HCT116 (cell line): ENCODE results near the gene SORL1. TPM values are rescaled to one million over a fixed set of nuclear protein-coding genes. Genes with fewer than 3 reads are reported as not detected.

ENCODE experiments used
- ATAC-seq: fragments of 200-7000 bp; cut with Tn5 transposase; 2 replicates; pipeline ENCODE4 v1.9.1; 2020; ENCODE audit warnings: mild to moderate bottlenecking, moderate library complexity
- BruUV-seq: library from RNA; stranded (reverse); fragments of 400-500 nt; replicated peaks from 2 replicates; lab custom pipeline; 2021; lab: Mats Ljungman, UMichigan
- CTCF ChIA-PET: fragments of 300-600 bp; sonication (Branson Sonifier 250); formaldehyde crosslinking; loops from one replicate; lab custom pipeline; 2021; ENCODE audit warnings: antibody characterized with exemption; lab: Charles Lee
- POLR2A ChIA-PET: fragments of 300-600, 350-600 bp; sonication (Branson Sonifier 250); formaldehyde crosslinking; loops from one replicate; lab custom pipeline; 2021; ENCODE audit warnings: antibody characterized with exemption; lab: Charles Lee
- RAD21 ChIA-PET, 2 experiments: fragments of 300-600 bp; sonication (Branson Sonifier 250); formaldehyde crosslinking; loops; one replicate each; lab custom pipeline; 2023; ENCODE audit warnings: low total read pairs in 2 of 2; ENCODE audit not compliant: uncharacterized antibody in 2 of 2, unreplicated experiment in 2 of 2, low non-redundant PET in 1 of 2; lab: Charles Lee
- DNase-seq: peaks from one replicate; pipeline ENCODE4 v3.0.0-alpha.2; 2010; ENCODE audit warnings: low read depth, low spot score
- H2AFZ ChIP-seq: fragments of 200-600 bp; shearing (Covaris generic), sonication (generic); 2 replicates; pipeline ENCODE4 v1.6.1; 2017; ENCODE audit warnings: low read depth, mixed run types, mixed read lengths, antibody characterized with exemption, low read length; ENCODE audit not compliant: poor library complexity, severe bottlenecking
- H3K27ac ChIP-seq: 2 replicates; pipeline ENCODE4 v1.5.1; 2012; ENCODE audit warnings: low read depth, low read length
- H3K27me3 ChIP-seq: fragments of 200-600 bp; sonication (generic); 2 replicates; pipeline ENCODE4 v1.6.1; 2016; ENCODE audit warnings: mixed run types, low read length, mixed read lengths; ENCODE audit not compliant: insufficient read depth
- H3K36me3 ChIP-seq, 2 experiments: fragments of 200-500 bp in 1 of 2; fragments of 200-600 bp in 1 of 2; sonication (Bioruptor generic) in 1 of 2; sonication (generic) in 1 of 2; 2 replicates each; pipeline versions ENCODE4 v1.5.1 to v1.6.1; 2014 to 2016; ENCODE audit warnings: low read length in 2 of 2, inconsistent platforms in 1 of 2, mixed read lengths in 1 of 2, mixed run types in 1 of 2; ENCODE audit not compliant: insufficient read depth in 2 of 2, control insufficient read depth in 1 of 2
- H3K4me1 ChIP-seq, 2 experiments: fragments of 200-600 bp in 1 of 2; sonication (generic) in 1 of 2; 2 replicates each; pipeline versions ENCODE4 v1.5.1 to v1.6.1; 2012 to 2017; ENCODE audit warnings: low read length in 2 of 2, inconsistent platforms in 1 of 2, mild to moderate bottlenecking in 1 of 2, mixed read lengths in 1 of 2, mixed run types in 1 of 2, moderate library complexity in 1 of 2; ENCODE audit not compliant: insufficient read depth in 2 of 2, control insufficient read depth in 1 of 2
- H3K4me2 ChIP-seq: fragments of 200-600 bp; sonication (generic); 2 replicates; pipeline ENCODE4 v1.6.1; 2017; ENCODE audit warnings: mixed run types, low read length, mixed read lengths
- H3K4me3 ChIP-seq, 2 experiments: fragments of 200-600 bp in 1 of 2; sonication (generic) in 1 of 2; replicated peaks in 1 of 2; 2 replicates each; pipeline ENCODE4 v1.5.1; 2011 to 2016; ENCODE audit warnings: low read length in 2 of 2, control low read depth in 1 of 2, low read depth in 1 of 2, mild to moderate bottlenecking in 1 of 2, mixed read lengths in 1 of 2, mixed run types in 1 of 2
- H3K79me2 ChIP-seq: fragments of 200-600 bp; sonication (generic); 2 replicates; pipeline ENCODE4 v1.6.1; 2017; ENCODE audit warnings: mild to moderate bottlenecking, mixed run types, low read length, moderate library complexity, mixed read lengths; ENCODE audit not compliant: insufficient read depth
- H3K9ac ChIP-seq: fragments of 200-600 bp; sonication (generic); 2 replicates; pipeline ENCODE4 v1.6.1; 2016; ENCODE audit warnings: low read length, mixed read lengths
- H3K9me2 ChIP-seq: fragments of 200-600 bp; sonication (generic), shearing (Covaris generic); 2 replicates; pipeline ENCODE4 v1.6.1; 2017; ENCODE audit warnings: mixed run types, mild to moderate bottlenecking, moderate library complexity; ENCODE audit not compliant: insufficient read depth
- H3K9me3 ChIP-seq, 2 experiments: fragments of 200-500 bp in 1 of 2; fragments of 200-600 bp in 1 of 2; sonication (Bioruptor generic) in 1 of 2; sonication (generic) in 1 of 2; 2 replicates each; pipeline ENCODE4 v1.6.1; 2014 to 2017; ENCODE audit warnings: low read length in 2 of 2, mixed read lengths in 2 of 2, inconsistent platforms in 1 of 2, low read depth in 1 of 2, mild to moderate bottlenecking in 1 of 2, mixed run types in 1 of 2, moderate library complexity in 1 of 2; ENCODE audit not compliant: control insufficient read depth in 1 of 2, insufficient read depth in 1 of 2
- H4K20me1 ChIP-seq: fragments of 200-600 bp; sonication (generic), shearing (Covaris generic); 2 replicates; pipeline ENCODE4 v1.6.1; 2017; ENCODE audit warnings: mixed run types, mild to moderate bottlenecking, moderate library complexity; ENCODE audit not compliant: insufficient read depth
- ELF1 ChIP-seq: IDR thresholded peaks from 2 replicates; pipeline ENCODE4 v1.6.1; 2012; ENCODE audit warnings: low read depth, borderline replicate concordance
- EZH2phosphoT487 ChIP-seq: fragments of 200-600 bp; IDR thresholded peaks from 2 replicates; pipeline ENCODE4 v1.6.1; 2018; ENCODE audit warnings: antibody characterized with exemption, borderline replicate concordance
- POLR2AphosphoS5 ChIP-seq: IDR thresholded peaks from 2 replicates; pipeline ENCODE4 v1.6.1; 2011; ENCODE audit warnings: mild to moderate bottlenecking, low read depth, low read length, moderate library complexity
- RAD21 ChIP-seq: IDR thresholded peaks from 2 replicates; pipeline ENCODE4 v1.6.1; 2012; ENCODE audit warnings: low read depth, mild to moderate bottlenecking
- SP1 ChIP-seq: IDR thresholded peaks from 2 replicates; pipeline ENCODE4 v1.6.1; 2012; ENCODE audit warnings: low read depth
- YY1 ChIP-seq: IDR thresholded peaks from 2 replicates; pipeline ENCODE4 v1.6.1; 2011; ENCODE audit warnings: low read length, low read depth, moderate library complexity, mild to moderate bottlenecking; ENCODE audit not compliant: insufficient replicate concordance; ENCODE audit errors: extremely low read depth
- ZNF274 ChIP-seq: fragments of 200-500 bp; sonication (Bioruptor generic); IDR thresholded peaks from 2 replicates; pipeline ENCODE4 v1.6.1; 2014; ENCODE audit warnings: mild to moderate bottlenecking, low read depth, low read length, inconsistent platforms
- intact Hi-C: fragments of 100-400 bp; cut with micrococcal nuclease; formaldehyde crosslinking; loops from 2 replicates; pipeline ENCODE4 v1.10.0; 2022
- total RNA-seq: library from RNA; stranded (reverse); gene quantifications from one replicate; pipeline ENCODE4 v1.2.1, GENCODE V29; 2021; ENCODE audit not compliant: unreplicated experiment
- TF ChIP-seq, protein P1 (sequence below), 3 experiments: fragments of 200-600 bp in 1 of 3; sonication (generic) in 1 of 3; IDR thresholded peaks in 2 of 3; conservative IDR thresholded peaks in 1 of 3; 2 replicates each; pipeline ENCODE4 v1.5.1; 2012 to 2017; ENCODE audit warnings: low read depth in 2 of 3, low read length in 2 of 3, antibody characterized with exemption in 1 of 3, borderline replicate concordance in 1 of 3, control low read depth in 1 of 3, mild to moderate bottlenecking in 1 of 3, mixed read lengths in 1 of 3, mixed run types in 1 of 3, moderate library complexity in 1 of 3; ENCODE audit not compliant: insufficient read depth in 1 of 3

Gene SORL1
- total RNA-seq, 1 experiment from 2014 or later, result 17.4 TPM

GRCh38 chr11:121547574-121547973 lies 95.5 kb downstream of the SORL1 start:
- POLR2A ChIA-PET, result no interaction called here
- Histone ChIP-seq H3K4me1 (no peaks in the 10 kb centered on the region), H3K36me3 (no peaks in the 10 kb centered on the region), H4K20me1 (no peaks in the 10 kb centered on the region), H3K9me3 (no peaks in the 10 kb centered on the region)
- intact Hi-C loops, result no loop called here
- TF ChIP-seq EZH2phosphoT487, result no peak
- TF ChIP-seq, protein P1, sequence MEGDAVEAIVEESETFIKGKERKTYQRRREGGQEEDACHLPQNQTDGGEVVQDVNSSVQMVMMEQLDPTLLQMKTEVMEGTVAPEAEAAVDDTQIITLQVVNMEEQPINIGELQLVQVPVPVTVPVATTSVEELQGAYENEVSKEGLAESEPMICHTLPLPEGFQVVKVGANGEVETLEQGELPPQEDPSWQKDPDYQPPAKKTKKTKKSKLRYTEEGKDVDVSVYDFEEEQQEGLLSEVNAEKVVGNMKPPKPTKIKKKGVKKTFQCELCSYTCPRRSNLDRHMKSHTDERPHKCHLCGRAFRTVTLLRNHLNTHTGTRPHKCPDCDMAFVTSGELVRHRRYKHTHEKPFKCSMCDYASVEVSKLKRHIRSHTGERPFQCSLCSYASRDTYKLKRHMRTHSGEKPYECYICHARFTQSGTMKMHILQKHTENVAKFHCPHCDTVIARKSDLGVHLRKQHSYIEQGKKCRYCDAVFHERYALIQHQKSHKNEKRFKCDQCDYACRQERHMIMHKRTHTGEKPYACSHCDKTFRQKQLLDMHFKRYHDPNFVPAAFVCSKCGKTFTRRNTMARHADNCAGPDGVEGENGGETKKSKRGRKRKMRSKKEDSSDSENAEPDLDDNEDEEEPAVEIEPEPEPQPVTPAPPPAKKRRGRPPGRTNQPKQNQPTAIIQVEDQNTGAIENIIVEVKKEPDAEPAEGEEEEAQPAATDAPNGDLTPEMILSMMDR (IDR thresholded peaks at IDR 0.05 in 2 of 3, conservative IDR thresholded peaks at IDR 0.05 in 1 of 3; ENCODE audit: borderline replicate concordance in 1 of 3, insufficient read depth in 1 of 3, low read depth in 2 of 3, low read length in 2 of 3), result no peak
- TF ChIP-seq, all 23 proteins: peak for 0
- Histone ChIP-seq H3K27ac (no peak overlapping the region), H3K27me3 (no peaks in the 10 kb centered on the region), H3K9ac (no peak overlapping the region), H2AFZ (no peak overlapping the region), H3K9me2 (no peaks in the 10 kb centered on the region), H3K4me2 (no peak overlapping the region), H3K79me2 (no peaks in the 10 kb centered on the region), H3K4me3 (no peak overlapping the region)
- CTCF ChIA-PET, result interaction anchor here (0.7 kb wide), 2 partner anchors 17 to 1065 kb away, joined by 5 to 6 read pairs; no protein-coding TSS in a partner anchor
- DNase-seq (no peak), ATAC-seq (no peak)
- no TSS peak for BruUV-seq
- RAD21 ChIA-PET, result no interaction called here

- H3K36me3 ChIP-seq, result no peaks in the 10 kb centered on the region
- H2AFZ ChIP-seq, result no peak overlapping the region
- no peak overlapping the region for H3K4me3 ChIP-seq
- no peaks in the 10 kb centered on the region for H3K79me2 ChIP-seq
- H3K4me1 ChIP-seq, result peaks cover 11 to 20% of the 10 kb centered on the region in 2 experiments; a peak in 3 of 4 replicates
- ChIA-PET POLR2A (no interaction called here), CTCF (no interaction called here), RAD21 (no interaction called here)
- intact Hi-C loops, result no loop called here
- no peak for DNase-seq
- no peaks in the 10 kb centered on the region for H4K20me1 ChIP-seq
- no TSS peak for BruUV-seq
- no peak overlapping the region for H3K4me2 ChIP-seq
- ATAC-seq, result no peak
- H3K27me3 ChIP-seq, result no peaks in the 10 kb centered on the region
- no peaks in the 10 kb centered on the region for H3K9me3 ChIP-seq
- H3K9ac ChIP-seq, result no peak overlapping the region
- H3K27ac ChIP-seq, result no peak overlapping the region
- H3K9me2 ChIP-seq, result no peaks in the 10 kb centered on the region
- TF ChIP-seq SP1 (no peak), YY1 (no peak), ZNF274 (no peak), RAD21 (no peak), POLR2AphosphoS5 (no peak), ELF1 (no peak)
- TF ChIP-seq, all 23 proteins: peak for 0
Measured at GRCh38 chr11:121550247-121551030, 98.3 kb downstream of the SORL1 start.
